Measurements from ENCODE around the gene LRP5. TPM values are rescaled to one million over a fixed set of nuclear protein-coding genes. Genes with fewer than 3 reads are reported as not detected.

The LRP5 gene
- polyA plus RNA-seq, 1 donor (not counting 4 experiments of a cell fraction or from before 2014, with no cell fraction given), result 6.6 TPM

DNA sequence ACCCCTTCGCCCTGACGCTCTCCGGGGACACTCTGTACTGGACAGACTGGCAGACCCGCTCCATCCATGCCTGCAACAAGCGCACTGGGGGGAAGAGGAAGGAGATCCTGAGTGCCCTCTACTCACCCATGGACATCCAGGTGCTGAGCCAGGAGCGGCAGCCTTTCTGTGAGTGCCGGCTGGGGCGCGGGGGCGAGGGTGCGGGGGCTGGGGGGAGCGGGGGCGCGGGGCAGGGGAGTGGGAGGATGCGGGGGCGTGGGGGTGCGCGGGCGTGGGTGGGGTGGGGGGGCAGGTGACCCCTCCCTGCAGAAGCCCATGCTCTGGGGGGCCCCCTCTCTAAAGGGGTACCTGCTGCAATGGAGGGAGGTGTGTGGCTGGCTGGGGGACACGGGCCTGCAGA, 51.4 kb downstream of the LRP5 start:
- no peaks in the 10 kb centered on the region for H3K9me1 ChIP-seq (ENCODE audit: control insufficient read depth, extremely low read depth, insufficient read depth, low read length)
- H3K9me3 ChIP-seq (ENCODE audit: control insufficient read depth, low read depth, low read length), result no peaks in the 10 kb centered on the region
- dilution Hi-C loops (cut with MboI; ENCODE audit: extremely low pct_ligation_motif_present, low sequenced_read_pairs), result no loop called here
- TF ChIP-seq, protein P1, sequence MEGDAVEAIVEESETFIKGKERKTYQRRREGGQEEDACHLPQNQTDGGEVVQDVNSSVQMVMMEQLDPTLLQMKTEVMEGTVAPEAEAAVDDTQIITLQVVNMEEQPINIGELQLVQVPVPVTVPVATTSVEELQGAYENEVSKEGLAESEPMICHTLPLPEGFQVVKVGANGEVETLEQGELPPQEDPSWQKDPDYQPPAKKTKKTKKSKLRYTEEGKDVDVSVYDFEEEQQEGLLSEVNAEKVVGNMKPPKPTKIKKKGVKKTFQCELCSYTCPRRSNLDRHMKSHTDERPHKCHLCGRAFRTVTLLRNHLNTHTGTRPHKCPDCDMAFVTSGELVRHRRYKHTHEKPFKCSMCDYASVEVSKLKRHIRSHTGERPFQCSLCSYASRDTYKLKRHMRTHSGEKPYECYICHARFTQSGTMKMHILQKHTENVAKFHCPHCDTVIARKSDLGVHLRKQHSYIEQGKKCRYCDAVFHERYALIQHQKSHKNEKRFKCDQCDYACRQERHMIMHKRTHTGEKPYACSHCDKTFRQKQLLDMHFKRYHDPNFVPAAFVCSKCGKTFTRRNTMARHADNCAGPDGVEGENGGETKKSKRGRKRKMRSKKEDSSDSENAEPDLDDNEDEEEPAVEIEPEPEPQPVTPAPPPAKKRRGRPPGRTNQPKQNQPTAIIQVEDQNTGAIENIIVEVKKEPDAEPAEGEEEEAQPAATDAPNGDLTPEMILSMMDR (optimal IDR thresholded peaks at IDR 0.05 in 1 of 3, IDR thresholded peaks at IDR 0.05 in 1 of 3, conservative IDR thresholded peaks at IDR 0.05 in 1 of 3; ENCODE audit: extremely low read depth in 1 of 3, insufficient read depth in 2 of 3, low read length in 3 of 3), result no peak
- no peak for TF ChIP-seq EZH2 (IDR thresholded peaks at IDR 0.05; ENCODE audit: low read length)
- H3K27ac ChIP-seq (ENCODE audit: control insufficient read depth, insufficient read depth, low read length), result no peak overlapping the region
- peaks cover 7 to 10% of the 10 kb centered on the region in 2 experiments for H3K36me3 ChIP-seq (ENCODE audit: control insufficient read depth in 2 of 2, extremely low read depth in 1 of 2, insufficient read depth in 2 of 2, low read length in 2 of 2)
- no peaks in the 10 kb centered on the region for H4K20me1 ChIP-seq (ENCODE audit: control insufficient read depth, extremely low read depth, insufficient read depth, low read length)
- H3K4me3 ChIP-seq (ENCODE audit: control insufficient read depth in 2 of 3, extremely low read depth in 1 of 3, insufficient read depth in 2 of 3, low read depth in 1 of 3, low read length in 3 of 3), result no peak overlapping the region
- no peaks in the 10 kb centered on the region for H3K4me1 ChIP-seq (ENCODE audit: control insufficient read depth, extremely low read depth, insufficient read depth, low read length)
- no peak for DNase-seq (ENCODE audit: low read depth, low spot score)
- no peak overlapping the region for H3K4me2 ChIP-seq (ENCODE audit: control insufficient read depth, extremely low read depth, insufficient read depth, low read depth, low read length)
- H2AFZ ChIP-seq (ENCODE audit: control insufficient read depth, low read length), result no peak overlapping the region
- no peak for FAIRE-seq
- no peaks in the 10 kb centered on the region for H3K27me3 ChIP-seq (ENCODE audit: control insufficient read depth, extremely low read depth, insufficient read depth, low read length)
- H3K9ac ChIP-seq (ENCODE audit: control insufficient read depth, extremely low read depth, insufficient read depth, low read length), result no peak overlapping the region
- no peaks in the 10 kb centered on the region for H3K79me2 ChIP-seq (ENCODE audit: control insufficient read depth, insufficient read depth, low read length)

DNA sequence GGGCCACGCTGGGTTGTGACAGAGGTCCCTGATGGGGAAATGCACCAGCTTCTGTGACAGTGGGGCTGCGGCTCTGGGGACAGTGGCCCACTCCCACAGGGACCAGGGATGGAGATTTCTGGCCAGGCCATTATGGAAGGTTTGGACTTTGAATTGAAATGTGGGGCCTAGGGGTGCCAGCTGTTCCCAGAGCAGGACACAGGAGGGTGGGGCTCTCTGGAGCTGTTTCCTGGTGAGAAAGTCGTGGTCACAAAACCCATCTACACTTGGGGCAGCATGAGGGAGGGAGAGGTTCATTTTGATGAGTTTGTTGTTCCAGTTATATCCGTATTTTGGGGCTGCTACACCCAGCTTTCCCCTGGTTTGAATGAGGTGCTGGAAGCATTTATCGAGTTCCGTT, 52.2 kb downstream of the LRP5 start:
- TF ChIP-seq, protein P1 (optimal IDR thresholded peaks at IDR 0.05 in 1 of 3, IDR thresholded peaks at IDR 0.05 in 1 of 3, conservative IDR thresholded peaks at IDR 0.05 in 1 of 3; ENCODE audit: extremely low read depth in 1 of 3, insufficient read depth in 2 of 3, low read length in 3 of 3), result no peak
- no peak for TF ChIP-seq EZH2 (IDR thresholded peaks at IDR 0.05; ENCODE audit: low read length)
- dilution Hi-C loops (cut with MboI; ENCODE audit: extremely low pct_ligation_motif_present, low sequenced_read_pairs), result no loop called here

More for the DNA sequence above, 52.2 kb downstream of the LRP5 start:
- no peak overlapping the region for H3K9ac ChIP-seq (ENCODE audit: control insufficient read depth, extremely low read depth, insufficient read depth, low read length)
- no peak overlapping the region for H3K4me2 ChIP-seq (ENCODE audit: control insufficient read depth, extremely low read depth, insufficient read depth, low read depth, low read length)
- no peaks in the 10 kb centered on the region for H3K4me1 ChIP-seq (ENCODE audit: control insufficient read depth, extremely low read depth, insufficient read depth, low read length)
- no peaks in the 10 kb centered on the region for H3K27me3 ChIP-seq (ENCODE audit: control insufficient read depth, extremely low read depth, insufficient read depth, low read length)
- no peak overlapping the region for H3K4me3 ChIP-seq (ENCODE audit: control insufficient read depth in 2 of 3, extremely low read depth in 1 of 3, insufficient read depth in 2 of 3, low read depth in 1 of 3, low read length in 3 of 3)
- no peak for DNase-seq (ENCODE audit: low read depth, low spot score)
- no peaks in the 10 kb centered on the region for H3K79me2 ChIP-seq (ENCODE audit: control insufficient read depth, insufficient read depth, low read length)
- H2AFZ ChIP-seq (ENCODE audit: control insufficient read depth, low read length), result no peak overlapping the region
- no peaks in the 10 kb centered on the region for H4K20me1 ChIP-seq (ENCODE audit: control insufficient read depth, extremely low read depth, insufficient read depth, low read length)
- H3K9me1 ChIP-seq (ENCODE audit: control insufficient read depth, extremely low read depth, insufficient read depth, low read length), result no peaks in the 10 kb centered on the region
- peaks cover 7 to 10% of the 10 kb centered on the region in 2 experiments for H3K36me3 ChIP-seq (ENCODE audit: control insufficient read depth in 2 of 2, extremely low read depth in 1 of 2, insufficient read depth in 2 of 2, low read length in 2 of 2)
- H3K9me3 ChIP-seq (ENCODE audit: control insufficient read depth, low read depth, low read length), result no peaks in the 10 kb centered on the region
- no peak overlapping the region for H3K27ac ChIP-seq (ENCODE audit: control insufficient read depth, insufficient read depth, low read length)
- no peak for FAIRE-seq

Measured in keratinocyte (primary cell).